Measurements from ENCODE around the gene PAX9.

DNA sequence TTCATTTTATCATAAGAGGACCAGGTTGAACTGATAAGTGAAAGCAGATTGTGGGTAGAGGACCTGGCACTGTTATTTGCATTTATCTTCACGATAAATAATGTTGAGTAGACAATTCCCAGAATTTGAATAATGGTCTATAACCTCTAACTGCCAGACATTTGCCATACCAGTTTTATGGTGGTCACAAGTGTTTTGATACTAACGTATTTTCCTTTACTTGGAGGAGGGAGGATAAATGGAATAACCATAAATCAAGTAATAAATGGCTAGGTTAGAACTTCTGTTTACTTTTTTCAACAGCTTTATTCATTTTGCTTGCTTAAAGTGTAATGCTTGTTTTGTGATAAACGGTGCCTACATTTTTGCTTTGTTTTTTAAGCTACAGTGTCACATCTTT, 9.5 kb downstream of the PAX9 start:
- TF ChIP-seq, protein P1, sequence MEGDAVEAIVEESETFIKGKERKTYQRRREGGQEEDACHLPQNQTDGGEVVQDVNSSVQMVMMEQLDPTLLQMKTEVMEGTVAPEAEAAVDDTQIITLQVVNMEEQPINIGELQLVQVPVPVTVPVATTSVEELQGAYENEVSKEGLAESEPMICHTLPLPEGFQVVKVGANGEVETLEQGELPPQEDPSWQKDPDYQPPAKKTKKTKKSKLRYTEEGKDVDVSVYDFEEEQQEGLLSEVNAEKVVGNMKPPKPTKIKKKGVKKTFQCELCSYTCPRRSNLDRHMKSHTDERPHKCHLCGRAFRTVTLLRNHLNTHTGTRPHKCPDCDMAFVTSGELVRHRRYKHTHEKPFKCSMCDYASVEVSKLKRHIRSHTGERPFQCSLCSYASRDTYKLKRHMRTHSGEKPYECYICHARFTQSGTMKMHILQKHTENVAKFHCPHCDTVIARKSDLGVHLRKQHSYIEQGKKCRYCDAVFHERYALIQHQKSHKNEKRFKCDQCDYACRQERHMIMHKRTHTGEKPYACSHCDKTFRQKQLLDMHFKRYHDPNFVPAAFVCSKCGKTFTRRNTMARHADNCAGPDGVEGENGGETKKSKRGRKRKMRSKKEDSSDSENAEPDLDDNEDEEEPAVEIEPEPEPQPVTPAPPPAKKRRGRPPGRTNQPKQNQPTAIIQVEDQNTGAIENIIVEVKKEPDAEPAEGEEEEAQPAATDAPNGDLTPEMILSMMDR (IDR thresholded peaks at IDR 0.05) = no peak
- no peak for TF ChIP-seq ZFX (IDR thresholded peaks at IDR 0.05; ENCODE audit: borderline replicate concordance)

Measured in 22Rv1 (cell line).